ENCODE data around the gene NUFIP1.
"Not testable (repeated sequence)": the region's sequence is repeated elsewhere in the genome, so short reads cannot be mapped to it uniquely, and the experiment has no call there.

NUFIP1 gene

GRCh38 chr13:44969551-44970484, 19.5 kb downstream of the NUFIP1 start:
- no peak for DNase-seq

- no peak for DNase-seq
Measured at GRCh38 chr13:44968434-44968815, 20.8 kb downstream of the NUFIP1 start.

GRCh38 chr13:44967704-44968433, 21.4 kb downstream of the NUFIP1 start:
- no peak for DNase-seq

GRCh38 chr13:44961997-44962396, 27.3 kb downstream of the NUFIP1 start:
- no peak for DNase-seq

GRCh38 chr13:44955406-44955805, 33.9 kb downstream of the NUFIP1 start:
- DNase-seq = no peak

- no peak for DNase-seq
Measured at GRCh38 chr13:44954224-44954623, 35.0 kb downstream of the NUFIP1 start.

GRCh38 chr13:44952671-44953070, 36.6 kb downstream of the NUFIP1 start:
- DNase-seq = no peak

- DNase-seq = no peak
Measured at GRCh38 chr13:44951184-44951583, 38.1 kb downstream of the NUFIP1 start.

GRCh38 chr13:44943411-44943810, 45.9 kb downstream of the NUFIP1 start:
- not testable (repeated sequence) for DNase-seq

GRCh38 chr13:44938854-44939253, 50.4 kb downstream of the NUFIP1 start:
- no peak for DNase-seq

GRCh38 chr13:44936246-44936645, 53.0 kb downstream of the NUFIP1 start:
- DNase-seq = no peak

- no peak for DNase-seq
Measured at GRCh38 chr13:44934724-44935123, 54.5 kb downstream of the NUFIP1 start.

- no peak for DNase-seq
Measured at GRCh38 chr13:44932850-44933251, 56.4 kb downstream of the NUFIP1 start.

- DNase-seq = no peak
Measured at GRCh38 chr13:44932171-44932849, 57.0 kb downstream of the NUFIP1 start.

- DNase-seq = no peak
Measured at GRCh38 chr13:44930963-44931623, 58.2 kb downstream of the NUFIP1 start.

- DNase-seq = no peak
Measured at GRCh38 chr13:44930280-44930679, 59.0 kb downstream of the NUFIP1 start.

- DNase-seq = no peak
Measured at GRCh38 chr13:44929692-44930091, 59.6 kb downstream of the NUFIP1 start.

GRCh38 chr13:44927968-44928367, 61.3 kb downstream of the NUFIP1 start:
- DNase-seq = no peak

- no peak for DNase-seq
Measured at GRCh38 chr13:44921931-44922758, 67.1 kb downstream of the NUFIP1 start.

- no peak for DNase-seq
Measured at GRCh38 chr13:44921246-44921877, 67.9 kb downstream of the NUFIP1 start.

- DNase-seq = no peak
Measured at GRCh38 chr13:44920013-44920412, 69.3 kb downstream of the NUFIP1 start.

Measured in activated gamma-delta T cell treated with Interleukin-2 at 50 U/mL for 16 hours (primary cell).